OCI-LY7 (cell line): ENCODE results near the gene SLC6A18. TPM values are rescaled to one million over a fixed set of nuclear protein-coding genes. Genes with fewer than 3 reads are reported as not detected.

Source experiments
- BruUV-seq: library from RNA; stranded (reverse); fragments of 400-500 nt; replicated peaks from 2 replicates; lab custom pipeline; 2021; lab: Mats Ljungman, UMichigan
- CTCF ChIA-PET: fragments of 300-600 bp; sonication (Branson Sonifier 250); formaldehyde crosslinking; loops from one replicate; lab custom pipeline; 2022; ENCODE audit warnings: antibody characterized with exemption; ENCODE audit not compliant: unreplicated experiment; lab: Charles Lee
- POLR2A ChIA-PET: fragments of 300-600 bp; sonication (Branson Sonifier 250); formaldehyde crosslinking; loops from one replicate; lab custom pipeline; 2022; ENCODE audit warnings: antibody characterized with exemption; lab: Charles Lee
- DNase-seq: peaks from one replicate; pipeline ENCODE4 v3.0.0-alpha.2; 2015; ENCODE audit warnings: low spot score
- H2AFZ ChIP-seq: fragments of 200-600 bp; sonication (generic), shearing (Covaris generic); 2 replicates; pipeline ENCODE4 v1.6.1; 2014; ENCODE audit warnings: mild to moderate bottlenecking, antibody characterized with exemption, low read length, moderate library complexity
- H3K27ac ChIP-seq: fragments of 200-600 bp; sonication (generic); 2 replicates; pipeline ENCODE4 v1.5.1; 2014; ENCODE audit warnings: mixed run types, low read depth, mild to moderate bottlenecking, moderate library complexity, low read length, inconsistent platforms; ENCODE audit not compliant: poor library complexity, severe bottlenecking
- H3K36me3 ChIP-seq: fragments of 200-600 bp; sonication (generic); 2 replicates; pipeline ENCODE4 v1.6.1; 2014; ENCODE audit warnings: mild to moderate bottlenecking, antibody characterized with exemption, low read length, moderate library complexity, mixed read lengths; ENCODE audit not compliant: insufficient read depth
- H3K4me1 ChIP-seq: fragments of 200-600 bp; sonication (generic); 2 replicates; pipeline ENCODE4 v1.5.1; 2014; ENCODE audit warnings: mild to moderate bottlenecking, low read length; ENCODE audit not compliant: insufficient read depth, poor library complexity, severe bottlenecking
- H3K4me2 ChIP-seq: fragments of 200-600 bp; sonication (generic); 2 replicates; pipeline ENCODE4 v1.6.1; 2014; ENCODE audit warnings: mild to moderate bottlenecking, low read length
- H3K4me3 ChIP-seq: fragments of 200-600 bp; sonication (generic); 2 replicates; pipeline ENCODE4 v1.5.1; 2014; ENCODE audit warnings: mild to moderate bottlenecking, low read depth, low read length; ENCODE audit not compliant: poor library complexity, severe bottlenecking
- H3K79me2 ChIP-seq: fragments of 200-600 bp; sonication (generic); 2 replicates; pipeline ENCODE4 v1.6.1; 2016; ENCODE audit warnings: low read depth, mild to moderate bottlenecking, low read length, moderate library complexity, mixed read lengths; ENCODE audit not compliant: insufficient read depth
- H3K9me2 ChIP-seq: fragments of 200-600 bp; sonication (generic); 2 replicates; pipeline ENCODE4 v1.6.1; 2016; ENCODE audit warnings: mild to moderate bottlenecking, low read length, mixed read lengths; ENCODE audit not compliant: insufficient read depth
- H3K9me3 ChIP-seq: fragments of 200-600 bp; sonication (generic); 2 replicates; pipeline ENCODE4 v1.6.1; 2014; ENCODE audit warnings: mild to moderate bottlenecking, mixed run types, low read length, mixed read lengths
- H4K20me1 ChIP-seq: fragments of 200-600 bp; sonication (generic); 2 replicates; pipeline ENCODE4 v1.6.1; 2014; ENCODE audit warnings: mild to moderate bottlenecking, antibody characterized with exemption, low read length, moderate library complexity, mixed read lengths; ENCODE audit not compliant: insufficient read depth
- CTCF ChIP-seq: fragments of 200-600 bp; sonication (generic); conservative IDR thresholded peaks from 2 replicates; pipeline ENCODE4 v1.5.1; 2014; ENCODE audit warnings: mild to moderate bottlenecking, antibody characterized with exemption, low read length, moderate library complexity, mixed read lengths
- EZH2phosphoT487 ChIP-seq: fragments of 200-600 bp; sonication (generic); IDR thresholded peaks from 2 replicates; pipeline ENCODE4 v1.6.1; 2018; ENCODE audit warnings: low read depth, borderline replicate concordance, mild to moderate bottlenecking, mixed run types, antibody characterized with exemption, low read length, moderate library complexity, mixed read lengths
- intact Hi-C: fragments of 100-400 bp; cut with micrococcal nuclease; formaldehyde crosslinking; loops from one replicate; pipeline ENCODE4 v1.10.0; 2022; ENCODE audit not compliant: unreplicated experiment
- total RNA-seq, 2 experiments: library from RNA; depleted of rRNA in 1 of 2; stranded (reverse); fragments of >200 nt in 1 of 2; shearing (Covaris generic) in 1 of 2; gene quantifications; 2 replicates each; pipeline ENCODE4 v1.2.3, GENCODE V29; 2014 to 2022

The SLC6A18 gene
- total RNA-seq, 2 experiments from 2014 or later: not detected

GRCh38 chr5:1200495-1201326 lies 24.5 kb upstream of the SLC6A18 start:
- Histone ChIP-seq H3K27ac (no peak overlapping the region), H3K4me3 (no peak overlapping the region), H3K4me1 (no peaks in the 10 kb centered on the region), H3K36me3 (no peaks in the 10 kb centered on the region), H2AFZ (no peak overlapping the region), H3K9me2 (no peaks in the 10 kb centered on the region), H3K4me2 (no peak overlapping the region), H3K9me3 (no peaks in the 10 kb centered on the region), H3K79me2 (no peaks in the 10 kb centered on the region), H4K20me1 (no peaks in the 10 kb centered on the region)
- DNase-seq: no peak
- no peak for TF ChIP-seq CTCF
- ChIA-PET CTCF (no interaction called here), POLR2A (no interaction called here)
- BruUV-seq: no TSS peak
- intact Hi-C loops: no loop called here

GRCh38 chr5:1201327-1202025 lies 23.7 kb upstream of the SLC6A18 start, which contains the start of gene SLC6A19:
Gene SLC6A19 (plus strand): TSS chr5:1201595. CDS start chr5:1201651, 56 bp downstream.
- no peaks in the 10 kb centered on the region for H4K20me1 ChIP-seq
- no peaks in the 10 kb centered on the region for H3K4me1 ChIP-seq
- no peaks in the 10 kb centered on the region for H3K9me3 ChIP-seq
- H3K4me2 ChIP-seq: no peak within 1 kb of the TSS
- no peak within 1 kb of the TSS for H3K4me3 ChIP-seq
- intact Hi-C loops: no loop called here
- DNase-seq: no peak
- no peak within 1 kb of the TSS for H2AFZ ChIP-seq
- H3K9me2 ChIP-seq: no peaks in the 10 kb centered on the region
- no peak for TF ChIP-seq EZH2phosphoT487
- no peak for TF ChIP-seq CTCF
- ChIA-PET CTCF (no interaction called here), POLR2A (no interaction called here)
- no TSS peak for BruUV-seq
- H3K79me2 ChIP-seq: no peaks in the 10 kb centered on the region
- H3K36me3 ChIP-seq: no peaks in the 10 kb centered on the region
- H3K27ac ChIP-seq: no peak within 1 kb of the TSS
